H1 (cell line): ENCODE data around the gene CTU1. TPM values are rescaled to one million over a fixed set of nuclear protein-coding genes. Genes with fewer than 3 reads are reported as not detected.

Experiments
- EP300 ChIP-seq, 2 experiments: IDR thresholded peaks; 1 replicate in 1 of 2; 2 replicates in 1 of 2; pipeline ENCODE4 v1.6.1; 2011 to 2012; ENCODE audit warnings: low read depth in 2 of 2, low read length in 2 of 2, mild to moderate bottlenecking in 2 of 2, borderline replicate concordance in 1 of 2, inconsistent platforms in 1 of 2, moderate library complexity in 1 of 2
- EZH2 ChIP-seq: fragments of 200-600 bp; sonication (generic); IDR thresholded peaks from 2 replicates; pipeline ENCODE4 v1.7.1; 2012; ENCODE audit warnings: low read depth, mild to moderate bottlenecking, moderate library complexity, low read length, inconsistent platforms; ENCODE audit not compliant: severe bottlenecking
- KDM5A ChIP-seq: fragments of 200-600 bp; IDR thresholded peaks from 2 replicates; pipeline ENCODE4 v1.7.1; 2012; ENCODE audit warnings: mild to moderate bottlenecking, low read length, inconsistent platforms, mixed read lengths
- SP4 ChIP-seq: IDR thresholded peaks from 2 replicates; pipeline ENCODE4 v1.6.1; 2012; ENCODE audit warnings: low read length, inconsistent platforms
- SRF ChIP-seq: IDR thresholded peaks from 2 replicates; pipeline ENCODE4 v1.6.1; 2011; ENCODE audit warnings: mild to moderate bottlenecking, low read depth, low read length, moderate library complexity
- polyA plus RNA-seq, 7 experiments: library from polyadenylated mRNA; depleted of rRNA in 3 of 7; stranded (reverse) in 5 of 7; unstranded in 2 of 7; fragments of >200 nt in 5 of 7; fragments of 200-250 nt in 2 of 7; gene quantifications; 1 replicate in 5 of 7; 2 replicates in 1 of 7; 4 replicates in 1 of 7; pipeline versions ENCODE4 v1.2.1 to v1.2.3, GENCODE V29; 2011 to 2013; ENCODE audit warnings: missing spikeins in 2 of 7, mixed read lengths in 2 of 7
- total RNA-seq: library from RNA; stranded (reverse); fragmentation: NEBNext Ultra II Directional; extraction: Animal tissue kit (Norgen Biotek cat#: 25700); gene quantifications from 2 replicates; pipeline ENCODE4 v1.2.1, GENCODE V29; 2021

Gene CTU1
- total and polyA plus RNA-seq, 2 of the 8 experiments (the other 6 are each of a cell fraction or from before 2014, with no cell fraction given): 4.6 to 7.2 TPM

- TF ChIP-seq SRF (no peak), SP4 (no peak), KDM5A (no peak), EZH2 (no peak), EP300 (IDR thresholded peaks at IDR 0.05; ENCODE audit: borderline replicate concordance in 1 of 2, low read depth in 2 of 2, low read length in 2 of 2) (no peak)
Measured at GRCh38 chr19:51086153-51086850, 21.9 kb downstream of the CTU1 start (continued).
